Astrocyte of the spinal cord (primary cell): Measurements from ENCODE around the gene MAMDC4.
"Not testable (repeated sequence)": the region's sequence is repeated elsewhere in the genome, so short reads cannot be mapped to it uniquely, and the experiment has no call there.

ENCODE experiments used
- DNase-seq: peaks from one replicate; pipeline ENCODE4 v3.0.0; 2011; ENCODE audit warnings: low read depth, low spot score
- H3K4me3 ChIP-seq: 2 replicates; pipeline ENCODE4 v1.5.1; 2011; ENCODE audit warnings: low read depth, mild to moderate bottlenecking, low read length, moderate library complexity
- in situ Hi-C: cut with HindIII; loops from 2 replicates; pipeline ENCODE4 v1.10.0; 2017; ENCODE audit warnings: low sequenced_read_pairs
- TF ChIP-seq, protein P1 (sequence below): IDR thresholded peaks from 2 replicates; pipeline ENCODE4 v1.5.1; 2012; ENCODE audit warnings: low read depth, mild to moderate bottlenecking, low read length, inconsistent platforms

MAMDC4 gene

DNA sequence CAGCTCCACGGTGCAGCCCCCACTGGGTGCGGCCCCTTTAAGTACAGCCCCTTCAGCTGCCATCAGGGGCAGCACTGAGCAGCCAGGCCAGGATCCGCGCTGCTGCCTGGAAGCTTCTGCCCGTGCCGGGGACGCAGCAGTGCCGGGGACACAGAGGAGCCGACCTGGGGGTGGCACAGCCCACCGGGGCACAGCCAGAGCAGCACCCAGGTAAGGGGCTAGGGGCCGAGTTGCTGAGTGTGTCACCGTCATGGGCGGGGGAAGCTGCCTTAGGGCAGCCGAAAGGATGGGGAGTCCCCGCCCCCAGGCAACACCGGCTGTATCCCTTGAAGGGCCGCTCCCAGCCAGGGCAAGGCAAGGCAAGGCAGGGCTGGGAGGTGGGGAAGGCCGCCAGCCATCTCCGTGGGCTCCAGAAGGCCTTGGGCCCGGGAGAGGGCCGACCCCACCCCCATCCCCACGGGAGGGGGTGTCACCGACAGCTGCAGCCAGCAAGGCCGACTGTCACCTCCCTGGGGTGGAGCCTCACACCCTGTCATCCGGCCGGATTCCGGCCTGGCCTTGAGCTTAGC lies 9.7 kb upstream of the MAMDC4 start, which contains the start of gene AJM1:
AJM1 (plus strand) TSS at position 99 of the 569 bp plus-strand sequence. CDS start 1,937 bp downstream, outside the sequence.
- TF ChIP-seq, protein P1, sequence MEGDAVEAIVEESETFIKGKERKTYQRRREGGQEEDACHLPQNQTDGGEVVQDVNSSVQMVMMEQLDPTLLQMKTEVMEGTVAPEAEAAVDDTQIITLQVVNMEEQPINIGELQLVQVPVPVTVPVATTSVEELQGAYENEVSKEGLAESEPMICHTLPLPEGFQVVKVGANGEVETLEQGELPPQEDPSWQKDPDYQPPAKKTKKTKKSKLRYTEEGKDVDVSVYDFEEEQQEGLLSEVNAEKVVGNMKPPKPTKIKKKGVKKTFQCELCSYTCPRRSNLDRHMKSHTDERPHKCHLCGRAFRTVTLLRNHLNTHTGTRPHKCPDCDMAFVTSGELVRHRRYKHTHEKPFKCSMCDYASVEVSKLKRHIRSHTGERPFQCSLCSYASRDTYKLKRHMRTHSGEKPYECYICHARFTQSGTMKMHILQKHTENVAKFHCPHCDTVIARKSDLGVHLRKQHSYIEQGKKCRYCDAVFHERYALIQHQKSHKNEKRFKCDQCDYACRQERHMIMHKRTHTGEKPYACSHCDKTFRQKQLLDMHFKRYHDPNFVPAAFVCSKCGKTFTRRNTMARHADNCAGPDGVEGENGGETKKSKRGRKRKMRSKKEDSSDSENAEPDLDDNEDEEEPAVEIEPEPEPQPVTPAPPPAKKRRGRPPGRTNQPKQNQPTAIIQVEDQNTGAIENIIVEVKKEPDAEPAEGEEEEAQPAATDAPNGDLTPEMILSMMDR: peak; percentile 90

DNA sequence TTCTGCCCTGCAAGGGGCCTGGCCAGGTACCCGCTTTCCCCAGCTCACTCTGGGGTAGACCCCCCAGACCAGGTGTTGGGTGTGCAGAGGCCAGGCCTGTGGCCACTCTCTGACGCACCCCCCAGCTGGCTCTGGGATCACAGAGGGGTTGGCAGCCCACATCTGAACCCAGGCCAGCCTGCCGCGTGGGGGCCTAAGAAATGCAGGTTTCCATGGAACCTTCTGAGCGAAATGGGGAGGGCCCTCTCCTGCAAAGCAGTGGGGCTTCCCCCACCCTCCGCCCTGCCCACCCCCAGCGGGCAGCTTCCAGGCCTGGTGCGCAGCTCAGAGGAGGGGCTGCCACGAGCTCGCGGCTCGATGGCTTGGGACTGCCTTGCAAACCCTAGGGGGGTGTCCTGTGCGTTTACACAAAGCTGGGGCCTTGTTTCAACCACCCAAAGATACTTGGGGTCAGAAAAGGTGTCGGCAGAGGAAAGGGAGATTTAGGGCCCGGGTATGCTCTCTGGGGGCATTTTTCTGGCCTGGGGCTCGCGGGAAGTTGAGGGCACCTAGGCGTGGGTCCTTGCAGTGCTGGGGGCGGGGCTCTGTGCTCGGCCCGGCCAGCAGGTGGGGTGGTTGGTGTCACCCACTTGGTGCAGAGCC lies 8.9 kb upstream of the MAMDC4 start:
- H3K4me3 ChIP-seq, DNase-seq, in situ Hi-C loops: not testable (repeated sequence)

More for the DNA sequence above, 9.7 kb upstream of the MAMDC4 start, which contains the start of gene AJM1:
- in situ Hi-C loops: not testable (repeated sequence)
- peak; percentile 76 for DNase-seq
- peak within 1 kb of the TSS; percentile 52 for H3K4me3 ChIP-seq

DNA sequence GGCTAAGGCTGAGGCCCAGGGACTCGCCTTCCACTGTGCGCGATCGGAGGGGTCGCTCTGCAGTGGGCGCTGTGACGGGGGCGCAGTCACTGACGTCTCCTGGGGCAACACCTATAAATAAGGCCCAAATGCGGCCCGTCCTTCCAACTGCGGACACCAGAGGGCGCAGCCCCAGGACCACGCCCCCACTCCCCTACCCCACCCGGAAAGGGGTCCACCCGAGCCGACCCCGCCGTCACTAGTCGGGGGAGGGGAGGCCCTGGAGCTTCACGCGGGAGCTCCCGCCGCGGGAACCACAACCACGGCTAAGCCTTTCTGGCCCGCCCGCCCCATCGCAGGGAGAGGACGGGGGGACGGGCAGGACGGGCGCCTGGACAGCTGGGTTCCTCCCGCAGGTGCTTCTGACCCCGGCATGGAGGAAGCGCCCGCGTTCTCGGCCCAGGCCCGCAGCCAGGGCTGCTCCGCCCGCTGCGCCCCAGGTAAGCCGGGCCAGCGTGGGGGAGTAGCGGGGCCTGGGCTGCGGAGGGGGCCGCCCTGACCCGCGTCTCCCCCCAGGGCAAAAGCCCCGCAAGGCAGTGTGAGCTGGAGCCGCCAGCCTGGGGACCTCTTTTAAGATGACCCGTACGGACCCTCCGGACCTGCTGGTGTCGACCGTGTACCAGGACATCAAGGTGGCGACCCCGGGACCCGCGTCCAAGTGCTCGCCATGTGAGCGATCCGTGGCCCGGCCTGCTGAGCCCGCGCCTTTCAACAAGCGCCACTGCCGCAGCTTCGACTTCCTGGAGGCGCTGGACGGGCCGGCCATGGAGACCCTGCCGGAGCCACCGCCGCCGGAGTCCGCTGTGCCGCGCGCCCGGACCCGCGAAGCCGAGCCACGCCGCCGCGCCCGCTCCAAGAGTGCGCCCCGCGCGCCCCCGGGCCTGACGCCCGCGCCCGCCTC lies 8.1 kb upstream of the MAMDC4 start:
- DNase-seq, H3K4me3 ChIP-seq, in situ Hi-C loops: not testable (repeated sequence)
- TF ChIP-seq, protein P1: peak; percentile 49

DNA sequence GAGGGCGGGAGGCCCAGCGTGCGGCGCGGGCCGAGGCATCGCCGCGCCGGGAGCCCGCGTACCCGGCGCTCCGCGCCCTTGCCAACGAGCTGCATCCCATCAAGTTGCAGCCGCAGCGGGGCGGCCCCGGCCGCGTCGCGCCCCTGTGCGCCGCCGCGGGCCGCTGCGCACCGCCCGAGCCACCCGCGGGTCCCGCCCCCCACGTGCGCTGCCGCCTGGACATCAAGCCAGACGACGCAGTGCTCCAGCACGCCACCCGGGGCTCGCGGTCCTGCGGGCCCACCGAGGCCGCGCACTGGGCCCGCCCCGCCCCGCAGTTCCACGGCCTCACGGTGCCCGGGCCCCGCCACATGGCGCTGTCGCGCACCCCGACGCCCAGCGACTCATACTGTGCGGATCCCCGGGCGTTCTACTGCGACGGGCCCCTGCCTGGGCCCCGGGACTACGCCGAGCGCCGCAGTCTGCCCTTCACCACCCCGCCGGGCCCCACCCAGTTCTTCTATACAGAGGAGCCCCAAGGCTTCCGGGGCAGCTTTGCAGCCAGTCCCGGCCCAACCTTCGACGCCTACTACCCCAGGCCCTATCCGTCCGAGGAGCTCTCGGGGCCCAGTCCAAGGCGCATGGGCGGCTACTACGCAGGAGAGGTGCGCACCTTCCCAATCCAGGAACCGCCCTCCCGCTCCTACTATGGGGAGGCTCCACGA lies 7.2 kb upstream of the MAMDC4 start:
- TF ChIP-seq, protein P1: no peak
- in situ Hi-C loops: no loop called here
- DNase-seq: no peak
- H3K4me3 ChIP-seq: no peak overlapping the region

DNA sequence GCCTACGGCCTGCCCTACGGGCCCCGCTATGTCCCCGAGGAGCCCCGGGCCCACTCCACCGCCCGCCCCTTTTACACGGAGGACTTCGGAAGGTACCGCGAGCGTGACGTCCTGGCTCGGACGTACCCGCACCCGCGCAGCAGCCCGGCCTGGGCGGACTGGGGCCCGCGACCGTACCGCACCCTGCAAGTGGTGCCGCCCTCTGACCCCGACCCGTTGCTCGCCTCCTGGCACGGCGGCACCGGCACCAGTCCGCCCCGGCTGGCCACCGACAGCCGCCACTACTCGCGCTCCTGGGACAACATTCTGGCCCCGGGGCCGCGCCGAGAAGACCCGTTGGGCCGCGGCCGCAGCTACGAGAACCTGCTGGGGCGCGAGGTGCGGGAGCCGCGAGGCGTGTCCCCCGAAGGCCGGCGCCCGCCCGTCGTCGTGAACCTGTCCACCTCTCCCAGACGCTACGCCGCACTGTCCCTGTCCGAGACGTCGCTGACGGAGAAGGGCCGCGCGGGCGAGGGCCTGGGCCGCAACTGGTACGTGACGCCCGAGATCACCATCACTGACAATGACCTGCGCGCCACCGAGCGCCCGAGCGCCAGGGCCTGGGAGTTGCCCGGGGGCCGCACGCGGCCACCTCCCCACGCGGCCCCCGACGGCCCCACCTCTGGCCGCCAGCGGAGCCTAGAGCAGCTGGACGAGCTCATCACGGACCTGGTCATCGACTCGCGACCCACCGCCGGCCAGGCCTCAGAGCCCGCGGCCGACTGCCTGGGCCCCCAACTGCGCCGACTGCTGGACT lies 6.5 kb upstream of the MAMDC4 start:
- no peak for DNase-seq
- H3K4me3 ChIP-seq: no peak overlapping the region
- in situ Hi-C loops: no loop called here
- TF ChIP-seq, protein P1: no peak

DNA sequence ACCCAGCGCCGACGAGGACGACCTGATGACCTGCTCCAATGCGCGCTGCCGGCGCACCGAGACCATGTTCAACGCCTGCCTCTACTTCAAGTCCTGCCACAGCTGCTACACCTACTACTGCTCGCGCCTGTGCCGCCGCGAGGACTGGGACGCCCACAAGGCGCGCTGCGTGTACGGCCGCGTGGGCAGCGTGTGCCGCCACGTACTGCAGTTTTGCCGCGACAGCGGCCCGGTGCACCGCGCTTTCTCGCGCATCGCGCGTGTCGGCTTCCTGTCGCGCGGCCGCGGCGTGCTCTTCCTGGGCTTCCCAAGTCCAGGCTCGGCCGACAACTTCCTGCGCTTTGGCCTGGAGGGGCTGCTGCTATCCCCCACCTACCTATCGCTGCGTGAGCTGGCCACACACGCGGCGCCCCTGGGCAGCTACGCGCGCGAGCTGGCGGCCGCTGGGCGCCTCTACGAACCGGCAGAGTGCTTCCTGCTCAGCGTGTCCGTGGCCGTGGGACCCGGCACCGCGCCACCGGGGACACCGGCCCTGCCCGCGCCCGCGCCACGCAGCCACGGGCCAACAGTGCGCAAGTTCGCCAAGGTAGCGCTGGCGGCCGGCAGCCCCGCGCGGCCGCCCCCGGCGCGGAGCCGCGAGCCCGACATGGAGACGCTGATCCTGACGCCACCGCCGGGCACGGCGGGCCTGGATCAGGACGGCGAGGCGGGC lies 5.6 kb upstream of the MAMDC4 start:
- TF ChIP-seq, protein P1: no peak
- H3K4me3 ChIP-seq: no peak overlapping the region
- in situ Hi-C loops: no loop called here
- DNase-seq: no peak
